Hematopoietic multipotent progenitor cell treated with erythropoietin and hydrocortisone succinate and interleukin-3 and kit ligand, for 8 days (in vitro differentiated cells): ENCODE measurements around the gene CPNE7.
A peak's percentile ranks its signal among the peaks of the same experiment; 100 is the strongest.

Experiments
- DNase-seq: peaks from one replicate; pipeline ENCODE4 v3.0.0-alpha.2; 2015

CPNE7 gene

DNA sequence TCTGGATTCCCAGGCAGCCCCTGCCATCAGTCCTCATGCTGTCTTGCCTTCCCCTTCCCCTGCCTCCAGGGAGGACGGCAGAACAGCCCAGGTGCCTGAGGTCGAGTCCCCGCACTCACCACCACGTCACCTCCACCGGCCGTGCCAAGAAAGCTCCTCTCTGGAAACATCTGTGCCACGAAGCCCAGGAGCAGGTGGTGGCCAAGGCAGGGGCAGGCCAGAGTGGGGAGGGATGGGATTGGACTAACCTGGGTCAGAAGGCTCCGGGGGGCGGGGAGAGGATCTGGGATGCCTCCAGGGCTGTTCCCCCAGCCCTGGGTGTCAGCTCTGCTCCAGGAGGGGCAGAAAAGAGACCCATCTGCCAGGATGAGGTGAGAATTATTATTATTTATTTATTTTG is 30.4 kb downstream of the CPNE7 start:
- no peak for DNase-seq

GRCh38 chr16:89607453-89607852 is 31.9 kb downstream of the CPNE7 start:
- no peak for DNase-seq

GRCh38 chr16:89607937-89608740 is 32.6 kb downstream of the CPNE7 start:
- DNase-seq, result no peak

DNA sequence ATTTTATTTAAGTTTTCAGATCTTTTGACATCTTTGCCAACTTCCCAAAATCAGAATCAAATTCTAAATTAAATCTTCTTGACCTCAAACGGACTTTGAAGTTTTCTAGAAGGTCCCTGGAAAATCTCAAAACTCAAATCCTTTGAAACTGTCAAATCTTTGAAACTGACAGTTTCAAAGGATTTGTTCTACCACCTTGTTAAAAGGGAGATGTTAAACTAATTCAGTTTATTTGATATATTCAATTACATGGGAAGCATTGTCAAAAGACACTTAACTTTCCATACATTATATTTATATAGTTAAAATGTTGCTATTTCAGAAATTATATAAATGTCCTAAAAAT is 34.5 kb downstream of the CPNE7 start:
- no peak for DNase-seq

GRCh38 chr16:89612415-89613166 is 37.0 kb downstream of the CPNE7 start:
- no peak for DNase-seq

GRCh38 chr16:89613231-89613953 is 37.8 kb downstream of the CPNE7 start, which contains the start of gene DPEP1:
Gene DPEP1, plus strand, starts transcription at chr16:89613642. Its CDS starts 16,769 bp downstream, at chr16:89630411.
- DNase-seq, result no peak

GRCh38 chr16:89613954-89614459 is 38.4 kb downstream of the CPNE7 start:
- DNase-seq, result no peak

DNA sequence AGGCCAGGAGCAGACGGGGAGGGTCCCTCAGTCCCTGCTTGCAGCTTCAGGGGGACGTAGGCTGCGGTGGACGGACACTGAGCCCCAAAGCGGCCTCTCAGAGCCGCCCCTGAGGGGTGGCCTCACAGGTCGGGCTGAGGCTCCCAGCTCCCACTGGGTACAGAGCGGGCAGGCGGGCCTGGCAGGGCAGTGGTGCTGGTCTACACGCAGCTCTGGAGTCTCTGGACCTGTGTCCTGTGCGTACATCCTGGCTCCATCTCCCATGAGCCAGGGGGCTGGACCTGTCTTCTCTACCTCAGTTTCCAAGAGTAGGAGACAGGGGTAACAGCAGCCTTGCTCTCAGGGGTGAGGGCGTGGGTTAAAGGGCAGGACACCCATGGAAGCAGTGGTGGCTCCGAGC is 39.6 kb downstream of the CPNE7 start:
- DNase-seq, result no peak

GRCh38 chr16:89615596-89616090 is 40.1 kb downstream of the CPNE7 start:
- peak; percentile 16 for DNase-seq

GRCh38 chr16:89616623-89617022 is 41.1 kb downstream of the CPNE7 start:
- DNase-seq, result no peak

DNA sequence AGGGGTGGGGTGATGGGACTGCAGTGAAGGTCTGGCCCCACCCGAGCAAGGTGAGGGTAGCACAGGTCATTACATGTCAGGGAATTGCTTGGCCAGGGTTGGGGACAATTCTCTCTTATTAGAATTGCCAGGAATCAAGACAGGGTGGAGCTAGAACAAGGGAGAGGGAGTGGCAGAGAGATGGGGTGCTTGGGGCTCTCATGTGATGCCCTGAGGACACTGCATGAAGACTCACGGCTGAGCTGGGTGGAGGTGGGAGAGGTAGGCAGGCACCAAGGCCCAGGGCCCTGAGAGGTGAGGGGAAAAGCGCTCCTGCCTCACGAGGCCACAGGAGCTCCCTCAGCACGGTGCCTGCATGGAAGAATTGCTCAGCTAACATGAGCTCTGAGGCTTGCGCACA is 41.5 kb downstream of the CPNE7 start:
- no peak for DNase-seq

DNA sequence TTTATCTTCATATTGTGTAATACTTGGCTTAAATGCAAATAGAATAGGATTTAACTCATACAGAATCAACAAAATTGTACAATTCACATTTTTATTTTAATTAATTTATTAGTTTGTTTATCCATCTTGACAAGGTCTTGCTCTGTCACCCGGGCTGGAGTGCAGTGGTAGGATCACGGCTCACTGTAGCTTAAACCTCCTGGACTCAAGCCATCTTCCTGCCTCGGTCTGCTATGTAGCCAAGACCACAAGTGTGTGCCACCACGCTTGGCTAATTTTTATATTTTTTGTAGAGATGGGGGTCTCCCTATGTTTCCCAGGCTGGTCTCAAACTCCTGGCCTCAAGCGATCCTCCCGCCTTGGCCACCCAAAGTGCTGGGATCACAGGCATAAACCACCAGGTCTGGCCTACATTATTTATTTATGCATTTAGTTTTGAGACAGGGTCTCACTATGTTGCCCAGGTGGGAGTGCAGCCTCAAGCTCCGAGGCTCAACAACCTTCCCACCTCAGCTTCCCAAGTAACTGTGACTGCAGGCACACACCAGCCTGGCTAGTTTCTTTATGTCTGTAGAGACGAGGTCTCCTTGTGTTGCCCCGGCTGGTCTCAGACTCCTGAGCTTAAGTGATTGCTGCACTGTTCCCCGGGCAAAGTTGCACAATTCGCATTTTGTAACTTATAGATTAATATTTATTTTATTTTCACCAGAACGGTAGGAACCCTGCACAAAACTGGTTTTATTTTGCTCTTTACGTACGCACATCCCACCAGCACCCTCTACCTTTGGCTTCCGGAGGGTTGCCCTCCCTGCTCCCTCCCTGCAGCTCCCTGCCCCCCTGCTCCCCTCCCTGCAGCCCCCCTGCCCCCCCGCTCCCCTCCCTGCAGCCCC is 42.8 kb downstream of the CPNE7 start:
- no peak for DNase-seq

GRCh38 chr16:89619840-89620239 is 44.3 kb downstream of the CPNE7 start:
- DNase-seq, result no peak

GRCh38 chr16:89620406-89620841 is 44.9 kb downstream of the CPNE7 start:
- DNase-seq, result no peak

- DNase-seq, result no peak
Observed at GRCh38 chr16:89621136-89621697, 45.7 kb downstream of the CPNE7 start.

DNA sequence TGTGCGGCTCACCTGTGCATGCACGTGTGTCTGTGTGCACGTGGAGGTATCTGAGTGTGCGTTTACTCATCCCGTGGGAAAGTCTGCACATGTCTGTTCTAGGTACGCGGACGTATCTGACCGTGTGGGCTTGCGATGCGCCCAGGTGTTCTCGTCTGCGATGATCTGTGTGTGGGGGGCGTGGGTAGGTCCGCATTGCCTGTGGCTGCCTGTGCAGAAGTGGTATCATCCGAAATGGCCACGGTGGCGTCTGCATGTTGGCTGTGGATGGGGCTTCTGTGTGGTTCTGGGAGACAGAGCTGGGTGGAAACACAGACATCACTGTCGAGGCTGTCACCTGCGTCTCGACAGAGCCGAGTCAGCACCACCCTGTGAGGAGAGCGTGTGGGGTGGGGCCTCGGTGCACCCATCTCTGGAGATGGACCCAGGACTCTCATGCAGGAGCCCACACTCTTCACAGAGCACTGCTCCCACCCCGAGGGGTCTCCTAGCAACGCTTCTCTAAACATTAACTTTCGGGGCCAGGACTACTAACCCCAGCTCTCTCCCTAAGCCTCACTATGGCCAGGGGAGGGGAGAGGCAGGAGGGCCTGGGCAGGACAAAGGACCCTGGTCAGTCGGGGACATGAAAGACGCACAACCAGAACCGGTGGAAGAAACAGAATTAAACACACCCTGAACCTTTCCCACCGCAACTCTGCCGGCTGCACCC is 46.3 kb downstream of the CPNE7 start:
- DNase-seq, result no peak

GRCh38 chr16:89623511-89624261 is 48.1 kb downstream of the CPNE7 start:
- DNase-seq, result no peak

DNA sequence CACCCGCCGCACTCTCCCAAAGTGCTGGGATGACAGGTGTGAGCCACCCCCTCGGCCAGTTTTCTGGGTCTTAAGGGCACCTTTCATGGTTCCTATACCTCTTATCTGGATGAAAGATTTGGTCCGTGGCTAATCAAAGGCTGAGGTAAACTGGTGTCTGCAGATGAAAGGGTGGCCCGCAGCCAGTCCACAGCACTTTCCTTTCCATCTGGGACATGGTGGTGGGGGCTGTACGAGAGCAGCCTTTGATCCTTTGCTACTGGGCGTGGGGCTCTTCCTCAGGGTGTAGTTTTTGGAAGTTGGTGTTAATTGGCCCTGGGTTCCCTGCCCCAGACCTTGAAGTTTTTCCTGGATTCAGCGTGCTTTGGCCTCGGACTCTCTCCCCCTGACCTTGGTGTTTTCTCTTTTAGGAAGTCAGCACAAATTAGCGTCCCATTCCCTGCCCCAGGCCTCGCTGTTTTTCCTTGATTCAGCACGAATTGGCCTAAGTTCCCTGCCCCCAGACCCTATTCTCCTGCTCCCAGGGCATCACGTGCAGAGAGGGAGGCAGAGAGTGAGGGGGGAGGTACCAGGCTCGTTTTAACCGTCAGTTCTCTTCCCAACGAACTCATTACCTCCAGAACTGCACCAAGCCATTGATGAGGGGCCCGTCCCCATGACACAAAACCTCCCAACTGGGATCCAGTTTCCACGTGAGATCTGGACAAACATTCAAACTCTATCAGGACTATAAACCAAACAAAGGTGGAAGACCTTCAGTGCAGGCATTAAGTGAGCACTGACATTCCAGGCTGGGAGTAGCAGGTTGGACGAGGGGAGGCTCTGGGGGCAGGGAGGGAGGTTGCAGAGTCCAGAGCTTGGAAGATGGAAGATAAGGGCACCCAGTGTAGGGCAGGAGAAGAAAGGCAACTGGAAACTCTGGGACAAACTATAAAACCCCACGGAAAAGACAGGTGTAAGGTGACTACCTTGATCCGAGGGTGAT is 49.5 kb downstream of the CPNE7 start:
- DNase-seq, result no peak
